OCI-M1 (cell line): ENCODE measurements around the gene SLC2A8.

Experiments used
- DNase-seq: peaks from one replicate; lab custom pipeline; 2025; lab: John Stamatoyannopoulos, UW

Gene SLC2A8

DNA sequence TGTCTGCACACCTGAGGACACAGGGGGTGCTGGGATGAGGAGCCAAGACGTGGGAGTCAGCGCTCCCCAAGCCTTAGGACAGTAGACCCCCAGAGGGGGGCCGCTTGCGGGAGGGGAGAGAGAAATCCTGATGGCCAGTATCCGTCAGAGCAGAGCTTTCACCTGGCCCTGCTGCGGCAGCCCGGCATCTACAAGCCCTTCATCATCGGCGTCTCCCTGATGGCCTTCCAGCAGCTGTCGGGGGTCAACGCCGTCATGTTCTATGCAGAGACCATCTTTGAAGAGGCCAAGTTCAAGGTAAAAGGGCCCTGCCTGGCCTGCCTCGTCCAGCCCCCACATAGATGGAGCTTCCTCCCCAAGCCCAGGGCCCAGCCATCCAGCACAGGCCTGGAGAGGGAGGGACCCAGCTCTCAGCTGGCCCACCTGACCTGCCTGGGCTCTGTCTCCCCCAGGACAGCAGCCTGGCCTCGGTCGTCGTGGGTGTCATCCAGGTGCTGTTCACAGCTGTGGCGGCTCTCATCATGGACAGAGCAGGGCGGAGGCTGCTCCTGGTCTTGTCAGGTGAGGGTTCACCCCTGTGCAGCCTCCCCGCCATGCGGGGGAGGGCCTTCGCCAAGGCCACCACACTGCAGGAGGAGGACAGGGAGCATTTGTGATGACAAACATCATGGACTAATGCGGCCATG lies 6.7 kb downstream of the SLC2A8 start:
- no peak for DNase-seq

DNA sequence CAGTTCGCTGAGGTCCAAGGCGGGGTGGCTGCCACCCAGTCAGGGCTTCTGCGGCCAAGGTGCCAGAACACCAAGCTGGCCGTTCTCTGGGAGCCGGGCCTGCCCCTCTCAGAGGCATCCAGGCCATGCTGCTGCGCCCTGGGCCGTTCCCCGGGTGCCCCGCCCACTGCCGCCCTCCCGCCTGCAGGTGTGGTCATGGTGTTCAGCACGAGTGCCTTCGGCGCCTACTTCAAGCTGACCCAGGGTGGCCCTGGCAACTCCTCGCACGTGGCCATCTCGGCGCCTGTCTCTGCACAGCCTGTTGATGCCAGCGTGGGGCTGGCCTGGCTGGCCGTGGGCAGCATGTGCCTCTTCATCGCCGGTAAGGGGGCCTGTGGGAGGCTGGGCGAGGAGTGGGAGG lies 7.7 kb downstream of the SLC2A8 start:
- no peak for DNase-seq

DNA sequence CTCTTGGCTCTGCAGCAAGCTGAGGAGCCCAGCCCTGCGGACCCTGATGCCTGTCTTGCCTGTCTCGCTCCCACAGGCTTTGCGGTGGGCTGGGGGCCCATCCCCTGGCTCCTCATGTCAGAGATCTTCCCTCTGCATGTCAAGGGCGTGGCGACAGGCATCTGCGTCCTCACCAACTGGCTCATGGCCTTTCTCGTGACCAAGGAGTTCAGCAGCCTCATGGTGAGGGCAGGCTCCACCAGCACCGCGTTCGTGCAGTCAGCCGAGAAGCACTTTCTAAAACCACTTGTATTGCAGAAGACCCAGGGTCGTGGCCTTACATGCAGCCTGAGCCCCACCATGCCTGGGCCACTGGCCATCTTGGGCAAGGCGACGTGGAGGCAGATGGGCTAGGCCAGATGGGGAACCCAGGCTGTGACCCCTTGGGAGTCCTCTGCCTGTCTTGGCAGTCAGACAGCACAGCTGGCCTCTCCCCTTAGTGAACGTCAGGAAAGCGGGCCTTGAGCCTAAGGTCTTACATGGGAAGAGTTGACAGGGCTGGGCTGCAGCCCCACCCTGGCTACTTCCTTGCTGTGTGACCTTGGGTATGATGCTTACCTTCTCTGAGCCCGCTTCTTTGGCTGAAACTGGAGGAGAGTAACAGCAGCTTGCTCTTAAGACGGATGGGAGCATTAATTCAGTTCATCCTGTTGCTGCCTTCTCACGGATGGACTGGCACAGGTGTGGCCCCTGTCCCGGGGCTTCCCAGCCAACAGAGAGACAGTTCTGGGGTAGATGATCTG lies 8.6 kb downstream of the SLC2A8 start:
- DNase-seq: no peak

DNA sequence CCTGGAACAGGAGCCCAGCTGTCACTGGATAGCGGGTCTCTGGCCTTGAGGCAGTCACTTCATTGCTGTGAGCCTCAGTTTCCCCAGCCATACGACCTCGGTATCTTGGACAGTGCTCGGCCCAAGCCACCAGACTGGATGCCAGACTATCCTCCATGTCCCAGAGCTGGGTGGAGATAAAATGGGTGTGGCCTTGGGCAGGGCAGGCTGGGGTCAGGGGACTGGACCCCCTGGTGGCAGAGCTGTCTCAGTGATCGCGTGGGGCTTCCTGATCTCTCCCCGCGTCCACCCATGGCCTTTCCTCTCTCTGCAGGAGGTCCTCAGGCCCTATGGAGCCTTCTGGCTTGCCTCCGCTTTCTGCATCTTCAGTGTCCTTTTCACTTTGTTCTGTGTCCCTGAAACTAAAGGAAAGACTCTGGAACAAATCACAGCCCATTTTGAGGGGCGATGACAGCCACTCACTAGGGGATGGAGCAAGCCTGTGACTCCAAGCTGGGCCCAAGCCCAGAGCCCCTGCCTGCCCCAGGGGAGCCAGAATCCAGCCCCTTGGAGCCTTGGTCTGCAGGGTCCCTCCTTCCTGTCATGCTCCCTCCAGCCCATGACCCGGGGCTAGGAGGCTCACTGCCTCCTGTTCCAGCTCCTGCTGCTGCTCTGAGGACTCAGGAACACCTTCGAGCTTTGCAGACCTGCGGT lies 10.0 kb downstream of the SLC2A8 start:
- no peak for DNase-seq

DNA sequence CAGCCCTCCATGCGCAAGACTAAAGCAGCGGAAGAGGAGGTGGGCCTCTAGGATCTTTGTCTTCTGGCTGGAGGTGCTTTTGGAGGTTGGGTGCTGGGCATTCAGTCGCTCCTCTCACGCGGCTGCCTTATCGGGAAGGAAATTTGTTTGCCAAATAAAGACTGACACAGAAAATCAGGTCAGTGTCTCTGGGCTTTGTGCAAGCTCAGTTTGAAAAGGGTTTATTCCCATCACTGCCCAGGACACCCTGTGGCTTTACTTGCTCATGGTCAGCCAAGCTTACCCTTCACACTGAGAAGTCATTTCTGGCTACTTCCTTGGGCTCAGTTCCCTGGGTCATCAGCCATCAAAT lies 10.5 kb downstream of the SLC2A8 start:
- no peak for DNase-seq

DNA sequence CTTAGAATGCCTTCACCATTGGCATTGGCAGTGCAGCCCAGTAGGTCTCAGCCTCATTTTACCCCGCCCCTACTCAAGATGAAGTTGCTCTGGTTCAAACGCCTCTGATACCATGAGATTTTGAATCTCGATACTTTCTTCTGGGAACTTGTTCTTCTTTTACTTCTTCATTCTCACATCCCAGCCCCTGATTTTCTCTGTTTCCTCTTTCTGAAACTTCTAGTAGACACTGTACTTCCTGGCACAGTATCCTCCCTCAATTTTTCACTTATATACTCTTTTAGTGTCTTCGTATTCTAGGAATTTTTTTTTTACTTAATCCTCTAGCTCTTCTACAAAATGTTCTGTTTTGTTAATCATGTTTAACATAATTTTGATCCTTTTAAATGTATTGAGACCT lies 14.2 kb downstream of the SLC2A8 start:
- peak; percentile 18 for DNase-seq

DNA sequence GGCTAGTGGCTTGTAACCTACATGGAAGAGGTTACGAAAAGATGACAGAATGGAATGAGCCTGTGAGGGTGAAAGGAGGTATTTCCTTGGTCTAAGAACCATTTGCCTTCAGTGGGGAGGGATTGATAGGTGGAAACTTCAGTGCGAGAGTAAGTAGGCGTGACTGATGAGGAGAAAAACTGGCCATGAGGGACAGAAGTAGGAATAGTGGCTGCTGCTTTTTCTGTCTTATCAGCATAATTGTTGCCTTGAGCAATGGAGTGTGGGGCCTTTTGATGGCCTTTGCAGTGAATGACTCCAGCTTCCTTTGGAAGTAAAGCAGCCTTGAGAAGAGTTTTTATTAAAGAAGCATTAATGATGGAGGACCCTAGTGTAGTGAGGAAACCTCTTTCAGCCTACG lies 18.2 kb downstream of the SLC2A8 start:
- no peak for DNase-seq

DNA sequence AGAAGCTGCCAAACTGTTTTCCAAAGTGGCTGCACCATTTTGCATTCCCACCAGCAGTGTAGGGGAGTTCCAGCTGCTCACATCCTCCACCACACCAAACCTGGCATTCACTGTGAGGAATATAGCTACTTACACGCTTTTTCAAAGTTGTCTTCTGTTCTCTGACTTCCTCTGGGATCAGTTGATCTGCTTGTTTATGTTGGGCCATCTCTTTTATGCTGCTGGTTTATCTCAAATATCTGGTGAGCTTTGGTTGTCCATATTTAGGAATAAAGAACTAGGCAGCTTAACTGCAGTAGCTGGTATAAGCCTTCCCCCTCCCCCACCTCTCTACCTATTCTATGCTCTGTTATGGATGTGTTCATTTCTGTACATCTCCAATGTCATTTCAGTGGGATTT lies 18.7 kb downstream of the SLC2A8 start:
- no peak for DNase-seq

DNA sequence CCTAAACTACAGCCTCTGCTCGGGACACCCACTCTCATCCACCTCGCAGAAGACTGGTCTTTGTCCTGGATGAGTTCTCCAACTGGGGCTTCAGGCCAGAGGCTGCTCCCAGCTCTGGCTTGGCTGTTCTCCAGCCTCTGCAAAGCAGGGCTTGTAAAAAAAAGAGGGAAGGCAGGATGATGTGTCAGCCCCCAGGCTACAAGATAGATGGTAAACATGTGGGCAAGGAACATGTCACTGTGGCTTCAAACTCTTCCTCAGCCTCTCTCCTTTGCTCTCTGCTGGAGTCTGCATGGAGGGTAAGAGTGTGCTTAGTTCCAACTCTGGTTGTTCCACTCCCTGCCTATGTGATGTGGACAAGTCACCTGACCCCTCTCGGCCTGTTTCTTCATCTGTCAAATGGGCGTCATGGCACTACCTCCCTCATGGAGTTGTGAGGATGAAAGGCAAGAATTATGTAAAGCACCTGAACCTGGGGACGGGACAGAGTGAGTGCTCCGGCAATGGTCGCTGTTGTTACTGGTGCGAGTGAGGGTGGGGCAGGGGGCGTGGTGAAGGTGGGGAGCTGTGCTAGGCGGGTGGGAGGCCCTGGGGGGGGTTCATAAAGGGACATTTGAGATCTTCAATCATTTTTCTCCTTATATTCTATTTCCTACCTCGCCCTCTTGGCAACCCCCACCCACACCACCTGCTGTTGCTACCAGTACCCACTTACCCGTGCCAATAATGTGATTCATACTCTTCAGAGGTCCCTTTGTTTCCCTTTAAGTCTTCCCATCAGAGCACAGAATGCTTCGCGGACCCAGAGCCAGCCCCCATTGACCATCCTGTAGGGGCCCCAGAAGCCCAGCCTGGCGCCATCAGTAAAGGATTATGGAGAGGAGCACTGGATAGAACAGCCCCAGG lies 20.4 kb downstream of the SLC2A8 start:
- no peak for DNase-seq

DNA sequence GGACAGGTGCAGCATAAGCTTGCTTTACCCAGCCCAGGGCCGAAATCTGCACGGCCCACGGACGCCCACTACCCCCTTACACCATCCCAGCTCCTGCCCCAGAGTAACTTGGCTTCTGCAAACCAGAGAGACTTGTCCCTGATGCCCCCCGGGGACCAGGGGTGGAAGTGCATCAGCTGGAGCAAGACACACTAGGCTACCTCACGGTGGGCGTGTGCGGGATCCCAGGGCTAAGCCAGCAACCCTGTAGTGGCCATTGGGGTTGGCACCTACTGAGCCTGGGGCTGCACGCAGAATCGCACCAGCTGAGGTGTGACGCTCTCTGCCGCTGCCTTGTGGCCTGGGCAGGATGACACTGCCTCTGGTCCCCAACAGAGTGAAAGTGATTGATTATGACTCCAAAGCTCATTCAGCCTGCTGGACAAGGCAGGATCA lies 21.1 kb downstream of the SLC2A8 start:
- peak; percentile 60 for DNase-seq

DNA sequence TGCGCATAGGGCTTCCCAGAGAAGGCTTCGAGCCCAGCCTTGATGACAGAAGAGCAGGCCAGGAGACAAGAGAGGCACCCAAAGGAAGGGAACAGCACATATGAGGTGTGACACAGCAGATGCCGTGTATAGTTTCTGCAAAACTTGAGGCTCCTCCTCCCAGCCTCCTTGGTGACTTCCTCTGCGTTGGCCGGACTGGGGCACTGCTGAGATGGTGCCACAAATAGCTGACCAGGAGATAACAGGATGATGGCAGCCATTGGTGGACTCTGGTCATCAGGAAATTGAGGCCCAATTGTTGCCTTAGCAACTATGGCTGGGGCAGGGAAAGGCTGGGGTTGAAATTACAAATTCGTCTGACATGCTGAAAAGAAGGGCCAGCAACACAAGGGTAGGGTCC lies 22.4 kb downstream of the SLC2A8 start:
- DNase-seq: no peak

DNA sequence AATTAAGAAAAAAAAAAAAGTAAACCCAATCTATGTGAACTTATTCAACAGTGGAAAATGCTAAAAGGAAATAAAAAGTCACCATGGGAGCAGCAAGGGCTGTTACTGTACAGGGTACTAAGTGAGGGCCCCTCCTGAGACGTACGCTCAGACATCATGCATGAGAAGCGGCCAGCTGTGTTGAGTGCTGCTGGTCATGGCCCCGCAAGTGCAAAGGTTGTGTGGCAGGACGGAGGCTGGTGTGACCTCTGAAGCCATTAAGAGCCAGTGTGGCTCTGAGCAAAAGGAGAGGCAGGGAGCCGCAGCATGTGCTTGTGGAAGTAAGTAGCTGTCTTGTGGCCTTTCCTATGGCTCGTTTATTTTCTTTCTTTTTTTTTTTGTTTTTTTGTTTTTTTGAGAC lies 24.1 kb downstream of the SLC2A8 start:
- DNase-seq: no peak

DNA sequence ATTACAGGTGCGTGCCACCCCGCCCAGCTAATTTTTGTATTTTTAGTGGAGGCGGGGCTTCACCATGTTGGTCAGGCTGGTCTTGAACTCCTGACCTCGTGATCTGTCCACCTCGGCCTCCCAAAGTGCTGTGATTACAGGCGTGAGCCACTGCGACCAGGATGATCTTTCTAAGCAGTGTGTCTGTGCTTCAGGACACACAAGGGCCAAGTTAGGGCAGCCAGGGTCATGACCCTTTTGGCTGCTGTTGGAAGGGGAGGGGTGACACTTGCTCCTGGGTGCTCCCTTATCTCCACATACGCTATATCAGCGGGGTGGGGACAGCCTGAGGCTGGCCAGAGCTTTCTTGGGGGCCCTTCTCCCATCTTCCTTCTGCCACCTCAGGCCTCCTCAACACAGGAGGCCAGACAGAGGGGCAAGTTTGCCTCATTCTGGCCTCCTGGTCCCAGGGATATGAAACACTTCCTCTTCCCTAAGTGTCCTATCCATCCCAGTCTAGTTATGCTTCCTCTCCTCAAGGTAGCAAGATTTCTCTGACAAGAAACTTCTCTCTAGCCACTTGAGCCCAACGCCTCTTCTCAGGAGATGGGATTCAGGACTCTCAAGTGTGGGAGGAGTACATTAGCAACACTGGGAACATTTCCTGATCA lies 25.3 kb downstream of the SLC2A8 start:
- DNase-seq: no peak

DNA sequence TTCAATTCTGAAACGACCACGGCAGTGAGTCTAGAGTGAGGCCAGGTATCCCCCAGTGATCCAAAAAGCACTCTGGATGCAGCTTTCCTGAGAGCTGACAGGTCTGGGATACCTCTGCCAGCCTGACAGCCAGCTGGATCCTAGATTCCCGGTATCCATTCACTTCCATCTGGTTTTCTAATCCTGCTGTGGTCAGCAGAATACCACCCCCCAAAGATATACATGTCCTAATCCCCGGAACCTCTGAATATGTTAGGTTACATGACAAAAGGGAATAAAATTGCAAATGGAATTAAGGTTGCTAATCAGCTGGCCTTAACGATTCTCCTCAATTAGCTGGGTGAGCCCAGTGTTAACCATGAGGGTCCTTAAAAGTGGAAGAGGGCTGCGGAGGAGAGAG lies 25.8 kb downstream of the SLC2A8 start:
- no peak for DNase-seq

DNA sequence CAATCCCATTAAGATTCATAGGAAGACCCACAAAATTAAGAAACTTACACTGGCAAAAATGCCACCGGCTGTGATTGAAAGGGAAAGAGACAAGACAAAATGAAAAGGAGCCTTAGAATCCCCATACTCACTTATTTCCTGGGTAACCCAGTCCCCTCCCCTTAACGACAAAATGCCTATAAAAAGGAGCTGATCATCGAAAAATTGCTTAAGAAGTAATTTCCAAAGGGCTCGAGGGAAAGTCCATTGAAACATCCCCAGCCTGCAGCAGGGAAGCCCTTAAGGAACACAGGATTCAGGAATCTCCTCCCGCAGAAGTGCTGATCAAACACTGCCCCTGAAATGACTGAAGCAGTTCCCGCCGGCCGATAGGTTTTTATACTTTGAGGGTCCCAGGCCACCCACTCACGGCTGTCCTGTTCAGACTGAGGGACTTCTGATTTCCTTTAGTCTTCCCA lies 26.5 kb downstream of the SLC2A8 start:
- no peak for DNase-seq

DNA sequence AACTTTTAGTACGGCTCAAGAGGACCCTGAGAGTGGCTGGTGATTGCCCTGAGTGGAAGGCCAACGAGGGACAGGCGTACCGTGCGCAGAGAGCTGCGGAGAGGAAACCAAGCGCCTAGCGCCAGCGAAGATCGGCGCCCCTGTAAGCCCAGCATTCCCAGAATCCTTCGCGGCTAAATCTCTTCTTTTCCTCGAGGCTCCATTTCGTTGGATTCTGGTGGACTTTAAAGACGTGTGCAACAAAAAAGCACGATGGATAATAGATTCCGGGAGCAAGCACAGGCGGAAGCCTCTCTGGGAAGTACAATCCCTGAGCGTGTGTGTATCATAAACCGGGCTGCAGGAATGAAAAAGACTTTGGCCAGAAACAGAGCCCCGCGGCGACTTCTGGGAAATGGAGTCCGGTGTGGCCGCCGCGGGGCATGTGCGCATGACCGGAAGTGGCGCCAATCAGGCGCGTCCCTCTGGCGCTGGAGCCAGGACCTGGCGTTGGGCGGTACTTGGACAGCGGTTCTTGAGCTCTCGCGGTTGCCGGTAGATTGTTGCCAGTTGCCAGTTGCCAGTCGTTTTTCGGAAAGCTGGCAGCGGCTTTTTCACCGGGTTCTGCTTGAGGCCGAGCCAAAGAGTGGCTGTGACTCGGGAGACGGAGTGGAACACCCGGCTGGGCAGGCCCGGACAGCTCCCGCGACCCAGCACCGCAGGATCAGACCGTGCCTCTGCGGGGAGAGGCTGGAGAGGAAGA lies 27.1 kb downstream of the SLC2A8 start, which contains the start of gene ZNF79:
ZNF79 (plus strand) TSS at position 449 of the 742 bp plus-strand sequence. CDS start 406 bp downstream, outside the sequence.
- DNase-seq: peak; percentile 93

DNA sequence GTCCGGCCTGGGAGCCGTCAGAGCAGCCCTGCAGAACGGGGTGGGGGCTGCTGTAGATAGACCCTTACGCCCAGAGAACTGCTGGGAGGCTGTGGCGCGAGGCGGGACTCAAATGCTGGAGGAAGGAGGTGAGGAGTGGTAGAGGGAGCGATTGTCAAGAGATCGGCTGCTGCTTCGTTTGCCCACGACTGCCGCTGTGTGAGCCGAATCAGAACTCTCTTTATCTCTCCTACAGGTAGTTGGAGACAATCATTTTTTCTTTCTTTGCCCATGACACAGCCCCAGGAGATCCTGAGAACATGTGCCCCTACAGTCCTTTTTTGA lies 27.7 kb downstream of the SLC2A8 start:
- peak; percentile 58 for DNase-seq

DNA sequence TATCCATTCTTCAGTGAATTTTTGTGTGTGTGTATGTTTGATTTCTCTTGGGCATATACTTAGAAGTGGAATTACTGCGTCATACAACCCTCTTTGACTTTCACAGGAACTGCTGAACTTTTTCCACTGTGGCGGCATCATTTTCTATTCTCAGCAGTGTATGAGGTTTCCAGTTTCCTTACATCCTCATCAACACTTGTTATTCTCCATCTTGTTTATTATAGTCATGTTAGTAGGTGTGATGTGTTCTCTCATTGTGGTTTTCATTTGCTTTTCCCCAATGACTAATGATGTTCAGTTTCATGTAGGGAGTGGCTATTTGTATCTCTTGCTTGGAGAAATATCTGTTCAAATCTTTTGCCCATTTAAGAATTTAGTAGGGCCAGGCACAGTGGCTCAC lies 29.8 kb downstream of the SLC2A8 start:
- no peak for DNase-seq

DNA sequence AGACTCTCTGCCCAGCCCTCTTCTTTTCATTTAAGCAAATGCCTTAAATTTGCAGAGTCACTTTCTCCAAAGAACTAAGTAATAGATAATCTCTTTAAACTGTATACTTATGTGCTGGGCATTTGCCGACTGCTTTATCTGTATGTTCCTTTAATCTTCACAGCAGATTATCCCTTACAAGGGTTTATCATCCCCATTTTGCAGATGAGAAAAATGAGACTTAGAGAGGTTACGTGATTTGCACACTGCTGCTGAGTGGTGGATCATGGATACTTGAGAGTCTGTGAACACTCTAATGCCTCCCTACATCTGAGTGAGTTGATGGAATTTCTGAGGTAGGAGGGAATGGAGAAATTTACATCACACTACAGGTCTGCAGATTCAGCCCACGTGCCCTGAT lies 31.4 kb downstream of the SLC2A8 start:
- no peak for DNase-seq

DNA sequence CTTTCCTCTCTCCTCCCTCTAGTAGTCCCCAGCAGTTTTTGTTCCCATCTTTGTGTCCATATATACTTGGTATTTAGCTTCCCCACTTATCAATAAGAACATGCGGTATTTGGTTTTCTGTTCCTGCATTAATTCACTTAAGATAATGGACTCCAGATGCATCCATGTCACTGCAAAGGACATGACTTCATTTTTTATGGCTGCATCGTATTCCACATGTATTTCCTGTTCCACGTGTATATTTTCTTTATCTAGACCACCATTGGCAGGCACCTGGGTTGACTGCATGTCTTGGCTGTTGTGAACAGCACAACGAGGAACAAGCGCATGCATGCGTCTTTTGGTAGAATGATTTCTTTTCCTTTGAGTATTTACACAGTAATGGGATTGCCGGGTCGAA lies 33.4 kb downstream of the SLC2A8 start:
- no peak for DNase-seq
